GM12878 (cell line): Measurements from ENCODE around the gene IFT22. TPM values are rescaled to one million over a fixed set of nuclear protein-coding genes. Genes with fewer than 3 reads are reported as not detected.

Source experiments
- ATAC-seq: fragments of 200-7000 bp; cut with Tn5 transposase; 3 replicates; pipeline ENCODE4 v1.9.1; 2020; ENCODE audit warnings: mild to moderate bottlenecking, moderate library complexity
- BruUV-seq: library from RNA; stranded (reverse); fragments of 400-500 nt; replicated peaks from 2 replicates; lab custom pipeline; 2021; lab: Mats Ljungman, UMichigan
- CTCF ChIA-PET: fragments of 300-600 bp; sonication (Branson Sonifier 250); formaldehyde crosslinking; extraction: SDS; loops from one replicate; lab custom pipeline; 2021; ENCODE audit warnings: inconsistent platforms; lab: Yijun Ruan, JAX
- POLR2A ChIA-PET: fragments of 350-600 bp; formaldehyde crosslinking; extraction: SDS; loops from one replicate; lab custom pipeline; 2021; ENCODE audit warnings: inconsistent platforms; lab: Charles Lee
- RAD21 ChIA-PET: fragments of 300-600 bp; sonication (Branson Sonifier 250); formaldehyde crosslinking; loops from one replicate; lab custom pipeline; 2023; ENCODE audit warnings: antibody characterized with exemption; ENCODE audit not compliant: unreplicated experiment; lab: Charles Lee
- SMC1A ChIA-PET: fragments of 300-600 bp; sonication (Branson Sonifier 250); formaldehyde crosslinking; loops from one replicate; lab custom pipeline; 2023; ENCODE audit not compliant: unreplicated experiment, uncharacterized antibody; lab: Charles Lee
- DNase-seq: peaks from one replicate; pipeline ENCODE4 v3.0.0-alpha.2; 2011; ENCODE audit warnings: low read depth, low spot score
- FAIRE-seq: peaks from 3 replicates; lab custom pipeline; 2011; peaks lifted over from hg19 to GRCh38; lab: Jason Lieb, UNC
- H2AFZ ChIP-seq: 2 replicates; pipeline ENCODE4 v1.6.0; 2011; ENCODE audit warnings: low read depth, low read length, control low read depth; ENCODE audit not compliant: control insufficient read depth
- H3K27ac ChIP-seq: 2 replicates; pipeline ENCODE4 v1.5.1; 2011; ENCODE audit warnings: control low read depth; ENCODE audit not compliant: control insufficient read depth, insufficient read depth
- H3K27me3 ChIP-seq, 2 experiments: replicated peaks in 1 of 2; 2 replicates each; pipeline versions ENCODE4 v1.6.0 to v1.6.1; 2011; ENCODE audit warnings: low read length in 1 of 2; ENCODE audit not compliant: control insufficient read depth in 2 of 2, insufficient read depth in 2 of 2
- H3K36me3 ChIP-seq, 2 experiments: 2 replicates each; pipeline ENCODE4 v1.5.1; 2011; ENCODE audit warnings: low read length in 1 of 2; ENCODE audit not compliant: control insufficient read depth in 2 of 2, insufficient read depth in 2 of 2
- H3K4me1 ChIP-seq: 2 replicates; pipeline ENCODE4 v1.6.1; 2011; ENCODE audit warnings: mild to moderate bottlenecking, low read length, moderate library complexity, mixed read lengths; ENCODE audit not compliant: control insufficient read depth, insufficient read depth
- H3K4me2 ChIP-seq: 2 replicates; pipeline ENCODE4 v1.6.0; 2011; ENCODE audit warnings: control low read depth; ENCODE audit not compliant: control insufficient read depth, insufficient read depth
- H3K4me3 ChIP-seq: fragments of 200-600 bp; sonication (generic); 2 replicates; pipeline ENCODE4 v1.5.1; 2016
- H3K79me2 ChIP-seq: 2 replicates; pipeline ENCODE4 v1.6.0; 2011; ENCODE audit warnings: low read length; ENCODE audit not compliant: control insufficient read depth, insufficient read depth
- H3K9ac ChIP-seq: 2 replicates; pipeline ENCODE4 v1.8.0; 2011; ENCODE audit warnings: low read length, control low read depth, mixed read lengths; ENCODE audit not compliant: control insufficient read depth, insufficient read depth
- H3K9me3 ChIP-seq: replicated peaks from 3 replicates; pipeline ENCODE4 v1.5.1; 2011; ENCODE audit warnings: mild to moderate bottlenecking, low read length; ENCODE audit not compliant: control insufficient read depth, insufficient read depth
- H4K20me1 ChIP-seq: 2 replicates; pipeline ENCODE4 v1.6.0; 2011; ENCODE audit not compliant: control insufficient read depth, insufficient read depth
- KLF5 ChIP-seq: fragments of 450-650 bp; IDR thresholded peaks from 2 replicates; pipeline ENCODE4 v1.6.1; 2014; ENCODE audit warnings: mild to moderate bottlenecking; ENCODE audit not compliant: partially characterized antibody
- MXI1 ChIP-seq: fragments of 150-350 bp; IDR thresholded peaks from 2 replicates; pipeline ENCODE4 v1.6.1; 2011; ENCODE audit warnings: low read depth, mild to moderate bottlenecking, inconsistent platforms, low read length, improper control_type of control experiment
- PBX3 ChIP-seq: IDR thresholded peaks from 2 replicates; pipeline ENCODE4 v1.6.1; 2011; ENCODE audit warnings: mild to moderate bottlenecking, low read depth, low read length, moderate library complexity; ENCODE audit not compliant: insufficient replicate concordance
- RB1 ChIP-seq: fragments of 450-650 bp; formaldehyde crosslinking; IDR thresholded peaks from 2 replicates; pipeline ENCODE4 v1.6.1; 2017; ENCODE audit warnings: mild to moderate bottlenecking, borderline replicate concordance
- USF1 ChIP-seq: IDR thresholded peaks from 2 replicates; pipeline ENCODE4 v1.6.1; 2011; ENCODE audit warnings: borderline replicate concordance, low read depth, mild to moderate bottlenecking, moderate library complexity, mixed read lengths, low read length; ENCODE audit not compliant: insufficient read depth; ENCODE audit errors: extremely low read length
- ZNF24 ChIP-seq: fragments of 450-650 bp; IDR thresholded peaks from 2 replicates; pipeline ENCODE4 v1.6.1; 2017; ENCODE audit warnings: antibody characterized with exemption, mild to moderate bottlenecking
- WGBS: methylation state at CpG from one replicate; pipeline ENCODE4 v1.1.6; 2016; ENCODE audit warnings: low lambda C conversion rate; ENCODE audit not compliant: insufficient replicate concordance, insufficient coverage; ENCODE audit errors: missing lambda C conversion rate; 5-methylcytosine and 5-hydroxymethylcytosine counted together
- in situ Hi-C: fragments of 300-500 bp; cut with MboI; formaldehyde crosslinking; loops from 9 replicates; pipeline ENCODE4 v1.14.3; 2018; ENCODE audit warnings: mixed read lengths
- intact Hi-C: fragments of 100-400 bp; cut with micrococcal nuclease; formaldehyde crosslinking; loops from one replicate; pipeline ENCODE4 v1.14.2; 2022; ENCODE audit not compliant: unreplicated experiment
- polyA plus RNA-seq, 11 experiments: library from polyadenylated mRNA; depleted of rRNA in 4 of 11; unstranded in 6 of 11; stranded (reverse) in 5 of 11; fragments of >200 nt; fragmentation: Nextera tagmentation in 4 of 11; fragmentation: Illumina TruSeq in 1 of 11; extraction: Ambion mirVana in 4 of 11; extraction: Trizol in 1 of 11; gene quantifications; 1 replicate in 1 of 11; 2 replicates in 10 of 11; pipeline versions ENCODE4 v1.2.1 to v1.2.3, GENCODE V29; 2011 to 2016; ENCODE audit warnings: inconsistent platforms in 2 of 11, missing spikeins in 2 of 11, low read depth in 1 of 11
- total RNA-seq, 4 experiments: library from RNA; depleted of rRNA in 3 of 4; stranded (reverse); fragments of >200 nt in 3 of 4; fragmentation: Illumina TruSeq in 1 of 4; extraction: Trizol in 1 of 4; gene quantifications; 2 replicates each; pipeline versions ENCODE4 v1.2.1 to v1.2.3, GENCODE V29; 2013 to 2021

The IFT22 gene
- total and polyA plus RNA-seq, 10 of the 15 experiments (the other 5 are each of a cell fraction or from before 2014, with no cell fraction given) = 10.1 to 25.7 (median 19.0) TPM

GRCh38 chr7:101347477-101347876 lies 25.9 kb upstream of the IFT22 start:
- no peak overlapping the region for H3K9ac ChIP-seq
- in situ Hi-C loops = no loop called here
- no peak overlapping the region for H3K4me3 ChIP-seq
- intact Hi-C loops = no loop called here
- ChIA-PET SMC1A (no interaction called here), POLR2A (no interaction called here), CTCF (no interaction called here), RAD21 (no interaction called here)
- H3K79me2 ChIP-seq = no peaks in the 10 kb centered on the region
- no peaks in the 10 kb centered on the region for H4K20me1 ChIP-seq
- 47% methylated on average over 15 of the region's 15 CpGs for WGBS
- BruUV-seq = no TSS peak
- no peaks in the 10 kb centered on the region for H3K4me1 ChIP-seq
- FAIRE-seq = no peak
- no peaks in the 10 kb centered on the region for H3K36me3 ChIP-seq
- H3K27ac ChIP-seq = no peak overlapping the region
- no peak overlapping the region for H3K4me2 ChIP-seq
- no peak overlapping the region for H2AFZ ChIP-seq
- ATAC-seq = no peak
- TF ChIP-seq MXI1 (no peak), PBX3 (no peak), USF1 (no peak), ZNF24 (no peak), RB1 (no peak), KLF5 (no peak)
- no peaks in the 10 kb centered on the region for H3K27me3 ChIP-seq
- no peaks in the 10 kb centered on the region for H3K9me3 ChIP-seq
- DNase-seq = no peak
